Fibroblast of the conjunctiva (primary cell): ENCODE measurements around the gene KRT80.

ENCODE experiments used
- DNase-seq: peaks from one replicate; pipeline ENCODE4 v3.0.0-alpha.2; 2010; ENCODE audit warnings: low read depth

The KRT80 gene

GRCh38 chr12:52130711-52131110 is 61.1 kb downstream of the KRT80 start:
- no peak for DNase-seq

GRCh38 chr12:52127683-52128450 is 63.9 kb downstream of the KRT80 start:
- DNase-seq: no peak

GRCh38 chr12:52126605-52127578 is 64.9 kb downstream of the KRT80 start:
- no peak for DNase-seq

GRCh38 chr12:52126050-52126604 is 65.7 kb downstream of the KRT80 start:
- DNase-seq: no peak

GRCh38 chr12:52125476-52125900 is 66.3 kb downstream of the KRT80 start:
- no peak for DNase-seq

GRCh38 chr12:52123487-52124186 is 68.2 kb downstream of the KRT80 start:
- no peak for DNase-seq

- DNase-seq: no peak
Observed at GRCh38 chr12:52122904-52123303, 68.9 kb downstream of the KRT80 start.

GRCh38 chr12:52122540-52122871 is 69.3 kb downstream of the KRT80 start:
- no peak for DNase-seq

- no peak for DNase-seq
Observed at GRCh38 chr12:52121824-52122539, 69.8 kb downstream of the KRT80 start.

- DNase-seq: no peak
Observed at GRCh38 chr12:52120951-52121823, 70.6 kb downstream of the KRT80 start.

- no peak for DNase-seq
Observed at GRCh38 chr12:52119398-52120254, 72.2 kb downstream of the KRT80 start.
